ENCODE measurements around the gene CA10.

DNA sequence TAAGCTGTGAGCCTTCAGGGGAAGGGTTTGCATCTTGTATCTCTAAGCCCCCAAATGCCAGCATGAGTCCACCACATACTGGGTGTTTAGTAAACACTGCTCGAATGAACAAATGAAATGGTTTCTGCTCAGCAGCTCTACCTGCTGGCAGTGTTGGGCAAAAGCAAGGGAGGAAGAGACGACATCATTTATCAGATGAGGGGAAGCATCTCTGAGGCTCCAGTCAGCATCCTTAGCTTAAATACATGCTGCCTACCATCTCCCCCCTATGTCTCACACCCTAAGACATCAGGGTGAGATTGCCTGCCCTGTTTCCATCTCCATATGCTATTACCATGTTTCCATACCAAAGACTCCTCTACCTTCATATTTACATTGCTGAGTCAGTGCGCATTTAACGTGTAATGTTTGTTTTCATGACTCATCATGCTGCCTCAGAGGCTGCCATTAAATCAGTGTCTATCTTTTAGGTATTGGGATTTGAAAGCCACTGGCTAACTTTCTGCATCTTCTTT lies 518.3 kb downstream of the CA10 start:
- TF ChIP-seq, protein P1, sequence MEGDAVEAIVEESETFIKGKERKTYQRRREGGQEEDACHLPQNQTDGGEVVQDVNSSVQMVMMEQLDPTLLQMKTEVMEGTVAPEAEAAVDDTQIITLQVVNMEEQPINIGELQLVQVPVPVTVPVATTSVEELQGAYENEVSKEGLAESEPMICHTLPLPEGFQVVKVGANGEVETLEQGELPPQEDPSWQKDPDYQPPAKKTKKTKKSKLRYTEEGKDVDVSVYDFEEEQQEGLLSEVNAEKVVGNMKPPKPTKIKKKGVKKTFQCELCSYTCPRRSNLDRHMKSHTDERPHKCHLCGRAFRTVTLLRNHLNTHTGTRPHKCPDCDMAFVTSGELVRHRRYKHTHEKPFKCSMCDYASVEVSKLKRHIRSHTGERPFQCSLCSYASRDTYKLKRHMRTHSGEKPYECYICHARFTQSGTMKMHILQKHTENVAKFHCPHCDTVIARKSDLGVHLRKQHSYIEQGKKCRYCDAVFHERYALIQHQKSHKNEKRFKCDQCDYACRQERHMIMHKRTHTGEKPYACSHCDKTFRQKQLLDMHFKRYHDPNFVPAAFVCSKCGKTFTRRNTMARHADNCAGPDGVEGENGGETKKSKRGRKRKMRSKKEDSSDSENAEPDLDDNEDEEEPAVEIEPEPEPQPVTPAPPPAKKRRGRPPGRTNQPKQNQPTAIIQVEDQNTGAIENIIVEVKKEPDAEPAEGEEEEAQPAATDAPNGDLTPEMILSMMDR (IDR thresholded peaks at IDR 0.05): no peak
- no peak for TF ChIP-seq POLR2A (IDR thresholded peaks at IDR 0.05)
- TF ChIP-seq POLR2AphosphoS5 (IDR thresholded peaks at IDR 0.05; ENCODE audit: insufficient read depth in 1 of 2, low read depth in 1 of 2): no peak

Data from vagina (tissue), 2 donors.